COR-L47 (cell line): ENCODE data around the gene STARD9.
A peak's percentile ranks its signal among the peaks of the same experiment; 100 is the strongest.

Experiments
- DNase-seq: peaks from one replicate; lab custom pipeline; 2025; lab: John Stamatoyannopoulos, UW

The STARD9 gene

DNA sequence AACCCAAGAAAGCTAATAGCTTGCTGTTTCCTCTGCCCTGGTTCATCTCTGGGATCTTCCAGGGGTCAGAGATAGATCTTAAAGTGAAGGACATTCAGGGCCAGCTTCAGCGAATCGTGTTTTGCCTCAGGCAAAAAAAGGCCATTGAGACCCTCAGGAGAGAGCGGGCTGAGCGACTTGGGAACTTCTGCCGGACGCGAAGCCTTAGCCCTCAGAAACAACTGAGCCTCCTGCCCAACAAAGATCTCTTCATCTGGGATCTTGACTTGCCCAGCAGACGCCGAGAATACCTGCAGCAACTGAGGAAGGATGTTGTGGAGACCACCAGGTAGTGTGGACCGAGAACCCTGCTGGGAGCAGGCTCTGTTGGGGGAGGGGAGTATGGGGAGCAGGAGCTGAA, 119.0 kb downstream of the STARD9 start:
- no peak for DNase-seq

- DNase-seq, result no peak
Observed at GRCh38 chr15:42695527-42696071, 120.2 kb downstream of the STARD9 start.

DNA sequence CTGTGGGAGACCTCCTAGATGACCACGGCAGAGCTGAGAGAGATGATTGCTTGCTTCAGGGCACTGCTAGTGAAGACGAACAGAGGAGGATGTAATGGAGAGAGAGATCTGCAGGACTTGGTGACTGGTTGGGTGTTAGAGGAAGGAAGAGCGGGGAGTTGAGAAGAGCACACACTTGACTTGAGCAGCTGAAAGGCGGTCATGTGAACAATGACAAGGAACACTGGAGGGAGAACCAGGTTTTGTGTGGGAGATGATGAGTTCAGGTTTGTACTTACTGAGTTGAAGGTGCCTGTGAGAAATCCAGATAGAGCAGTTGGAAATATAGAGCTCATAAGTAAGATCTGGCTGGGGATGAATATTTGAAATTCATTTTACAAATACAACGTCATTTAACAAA, 121.2 kb downstream of the STARD9 start:
- no peak for DNase-seq

DNA sequence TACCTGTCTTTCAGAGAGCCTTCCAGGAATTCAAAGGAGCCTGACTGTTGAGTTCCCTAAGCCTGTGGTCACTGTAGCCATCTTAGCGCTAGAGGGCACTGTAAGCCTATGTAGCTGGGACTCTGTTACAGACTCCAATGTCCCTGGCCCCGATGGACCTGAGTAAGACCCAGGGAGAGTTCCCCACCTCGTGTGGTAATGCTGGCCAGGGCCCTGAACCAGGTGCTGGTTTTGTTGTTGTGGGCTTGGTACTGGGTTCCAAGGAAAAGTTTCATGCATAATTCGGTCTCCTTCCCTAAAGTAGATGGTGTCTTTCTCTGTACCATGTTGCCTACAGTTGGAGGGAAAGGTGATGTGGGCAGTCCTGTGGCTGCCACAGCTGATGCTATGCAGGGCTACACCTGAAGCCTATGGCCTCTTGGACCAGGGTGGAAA, 129.1 kb downstream of the STARD9 start:
- peak; percentile 69 for DNase-seq

DNA sequence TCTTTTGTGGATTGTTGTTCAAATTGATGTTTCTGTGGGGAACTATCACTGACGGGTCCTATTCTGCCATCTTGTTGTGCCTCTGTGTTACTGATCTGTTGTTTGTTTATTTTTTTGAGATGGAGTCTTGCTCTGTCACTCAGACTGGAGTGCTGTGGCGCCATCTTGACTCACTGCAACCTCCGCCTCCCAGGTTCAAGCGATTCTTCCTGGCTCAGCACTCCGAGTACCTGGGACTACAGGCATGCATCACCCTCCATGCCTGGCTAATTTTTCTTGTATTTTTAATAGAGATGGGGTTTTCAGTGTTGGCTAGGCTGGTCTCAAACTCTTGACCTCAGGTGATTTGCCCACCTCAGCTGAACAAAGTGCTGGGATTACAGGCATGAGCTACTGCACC, 129.9 kb downstream of the STARD9 start:
- DNase-seq, result no peak

DNA sequence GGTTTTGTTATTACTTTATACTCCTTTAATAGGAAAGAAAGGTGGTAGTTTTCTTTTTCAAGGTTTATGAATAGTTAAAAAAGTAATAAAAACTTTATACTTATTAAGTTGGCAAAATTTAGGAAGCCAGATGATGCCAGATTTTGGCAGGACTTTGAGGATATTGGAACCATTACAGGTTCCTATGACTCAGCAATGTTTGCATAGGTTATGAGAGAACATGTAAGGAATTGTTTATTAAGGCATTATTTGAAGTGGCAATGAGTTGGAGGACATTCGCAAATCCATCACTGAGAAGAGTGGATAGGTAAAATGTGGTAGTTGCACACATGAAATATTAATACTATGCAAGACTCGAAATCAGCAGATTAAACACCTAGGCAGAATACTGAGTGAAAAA, 131.7 kb downstream of the STARD9 start:
- DNase-seq, result no peak

DNA sequence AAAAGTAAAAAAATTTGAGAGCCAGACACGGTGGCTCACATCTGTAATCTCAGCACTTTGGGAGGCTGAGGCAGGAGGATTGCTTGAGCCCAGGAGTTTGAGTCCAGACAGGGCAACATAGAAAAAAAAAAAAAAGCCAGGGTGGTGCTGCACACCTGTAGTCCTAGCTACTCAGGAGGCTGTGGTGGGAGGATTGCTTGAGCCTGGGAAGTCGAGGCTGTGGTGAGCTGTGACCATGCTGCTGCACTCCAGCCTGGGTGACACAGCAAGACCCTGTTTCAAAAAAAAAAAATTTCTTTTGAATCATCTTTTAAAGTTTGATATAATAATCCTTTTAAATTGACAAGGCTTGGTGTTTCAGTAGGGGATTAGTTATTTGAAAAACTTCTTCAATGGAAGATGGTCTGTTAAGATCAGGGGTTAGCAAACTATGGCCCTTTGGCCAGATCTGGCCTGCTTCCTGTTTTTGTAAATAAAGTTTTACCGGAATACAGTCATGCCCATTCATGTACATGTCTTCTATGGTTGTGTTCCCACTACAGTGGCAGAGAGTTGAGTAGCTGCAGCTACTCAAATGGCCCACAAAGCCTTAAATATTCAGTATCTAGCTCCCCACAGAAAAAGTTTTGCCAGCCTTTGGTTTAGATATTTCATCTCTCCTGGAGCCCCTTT, 132.6 kb downstream of the STARD9 start:
- DNase-seq, result no peak

DNA sequence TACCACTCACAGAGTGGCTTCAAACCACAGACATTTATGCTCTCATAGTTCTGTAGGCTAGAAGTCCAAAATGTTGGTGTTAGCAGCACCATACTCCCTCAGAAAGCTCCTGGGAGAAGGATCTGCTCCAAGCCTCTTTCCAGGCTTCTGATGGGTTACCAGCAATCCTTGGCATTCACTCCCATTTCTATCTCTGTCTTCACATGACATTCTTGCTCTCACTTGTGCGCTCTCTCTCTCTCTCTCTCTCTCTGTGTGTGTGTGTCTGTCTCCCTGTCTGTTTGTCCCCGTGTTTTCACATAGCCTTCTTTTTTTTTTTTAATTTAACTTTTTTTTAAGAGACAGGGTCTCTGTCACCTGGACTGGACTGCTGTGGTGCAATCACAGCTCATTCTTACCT, 135.3 kb downstream of the STARD9 start:
- no peak for DNase-seq

- DNase-seq, result no peak
Observed at GRCh38 chr15:42711746-42712145, 136.3 kb downstream of the STARD9 start.

GRCh38 chr15:42712584-42712983, 137.2 kb downstream of the STARD9 start:
- no peak for DNase-seq

DNA sequence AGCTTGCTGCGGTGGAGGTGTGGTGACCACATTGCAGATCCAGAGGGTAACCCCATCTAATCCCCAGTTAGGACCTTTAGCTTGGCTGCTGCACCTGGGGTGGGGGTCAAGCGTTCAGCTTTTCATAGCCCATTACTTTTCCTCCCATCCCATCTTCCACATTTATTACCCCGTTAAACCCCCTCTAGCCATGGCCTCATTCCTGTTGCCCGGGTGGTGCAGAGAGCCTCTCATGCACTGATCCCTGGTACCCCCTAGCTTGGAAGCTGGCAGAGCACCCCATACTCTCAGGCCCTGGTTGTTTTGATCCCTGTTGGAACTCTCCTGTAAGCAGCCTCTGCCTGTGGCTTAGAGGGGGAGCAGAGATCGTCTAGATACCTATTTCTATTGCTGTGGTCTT, 140.7 kb downstream of the STARD9 start:
- no peak for DNase-seq

GRCh38 chr15:42716626-42717025, 141.2 kb downstream of the STARD9 start:
- no peak for DNase-seq

GRCh38 chr15:42719043-42719442, 143.6 kb downstream of the STARD9 start:
- no peak for DNase-seq

GRCh38 chr15:42720071-42720470, 144.7 kb downstream of the STARD9 start:
- DNase-seq, result no peak

DNA sequence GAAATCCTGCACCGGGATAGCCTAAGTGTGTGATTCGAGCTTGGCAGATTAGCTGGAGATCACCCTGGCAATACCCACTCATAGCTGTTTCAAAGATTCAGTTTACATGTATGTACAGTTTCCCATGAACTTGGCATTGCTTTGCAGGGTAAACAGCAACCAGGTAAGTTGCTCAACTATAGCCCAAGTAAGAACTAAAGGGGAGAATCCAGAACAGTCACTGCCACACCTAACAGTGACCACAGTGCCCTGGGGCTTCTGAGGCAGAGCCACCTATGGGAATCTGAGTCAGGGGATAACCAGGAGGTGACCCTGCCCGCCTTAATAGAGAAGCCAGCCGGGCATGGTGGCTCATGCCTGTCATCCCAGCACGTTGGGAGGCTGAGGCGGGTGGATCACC, 145.6 kb downstream of the STARD9 start:
- no peak for DNase-seq

DNA sequence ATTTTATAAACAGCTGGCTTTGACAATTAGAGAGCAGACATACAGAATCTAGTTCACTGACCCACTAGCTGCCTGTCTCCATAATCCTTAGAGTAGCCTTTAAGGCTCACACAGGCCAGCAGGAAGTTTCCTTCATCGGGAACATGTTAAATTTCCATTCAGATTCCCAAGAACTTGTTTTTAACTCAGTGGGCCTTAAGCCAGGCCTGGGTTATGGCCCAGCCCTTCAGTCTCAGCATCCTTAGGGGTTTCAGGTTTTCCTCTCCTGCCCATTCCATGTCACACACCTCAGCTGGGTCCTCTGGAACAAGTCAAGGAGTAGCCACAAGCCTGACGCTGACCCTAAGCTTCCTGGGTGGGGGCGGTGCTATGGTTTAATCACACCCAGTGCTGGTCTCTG, 146.5 kb downstream of the STARD9 start:
- no peak for DNase-seq

DNA sequence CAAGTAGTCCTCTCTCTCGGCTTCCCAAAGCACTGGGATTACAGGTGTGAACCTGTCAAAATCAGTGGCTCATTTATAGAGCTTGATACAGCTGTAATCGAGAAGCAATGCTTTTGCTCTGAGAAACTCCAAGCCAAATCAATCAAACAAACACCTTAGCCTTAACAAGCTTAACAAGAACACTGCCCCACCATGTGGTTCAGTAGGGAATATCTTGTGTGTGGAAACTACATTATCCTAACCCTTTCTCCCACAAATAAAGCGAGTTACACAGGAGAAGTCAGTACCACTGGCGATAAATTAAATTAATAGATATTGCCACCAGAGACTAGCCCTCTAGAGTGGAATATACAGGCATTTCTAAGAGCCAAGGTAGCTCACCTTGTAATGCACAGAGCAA, 147.7 kb downstream of the STARD9 start:
- no peak for DNase-seq

DNA sequence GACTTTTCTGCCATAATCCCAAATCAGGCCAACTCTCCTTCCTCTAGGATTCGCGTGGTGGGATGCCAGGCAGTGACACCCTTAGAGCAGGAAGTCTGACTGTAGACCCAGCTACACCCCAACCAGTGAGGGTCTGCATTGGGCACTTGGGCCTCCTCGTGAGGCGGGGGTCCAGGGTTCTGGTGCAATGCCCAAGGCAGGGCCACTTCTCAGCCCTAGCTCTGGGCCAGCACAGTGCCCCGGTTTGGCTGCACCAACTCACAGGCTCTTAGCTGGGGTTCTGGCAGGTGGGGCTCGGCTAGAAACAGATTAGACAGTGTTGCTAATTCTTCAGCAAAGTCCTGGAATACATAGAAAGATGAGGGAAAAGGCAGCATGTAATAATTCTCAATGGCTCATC, 148.9 kb downstream of the STARD9 start:
- DNase-seq, result no peak

DNA sequence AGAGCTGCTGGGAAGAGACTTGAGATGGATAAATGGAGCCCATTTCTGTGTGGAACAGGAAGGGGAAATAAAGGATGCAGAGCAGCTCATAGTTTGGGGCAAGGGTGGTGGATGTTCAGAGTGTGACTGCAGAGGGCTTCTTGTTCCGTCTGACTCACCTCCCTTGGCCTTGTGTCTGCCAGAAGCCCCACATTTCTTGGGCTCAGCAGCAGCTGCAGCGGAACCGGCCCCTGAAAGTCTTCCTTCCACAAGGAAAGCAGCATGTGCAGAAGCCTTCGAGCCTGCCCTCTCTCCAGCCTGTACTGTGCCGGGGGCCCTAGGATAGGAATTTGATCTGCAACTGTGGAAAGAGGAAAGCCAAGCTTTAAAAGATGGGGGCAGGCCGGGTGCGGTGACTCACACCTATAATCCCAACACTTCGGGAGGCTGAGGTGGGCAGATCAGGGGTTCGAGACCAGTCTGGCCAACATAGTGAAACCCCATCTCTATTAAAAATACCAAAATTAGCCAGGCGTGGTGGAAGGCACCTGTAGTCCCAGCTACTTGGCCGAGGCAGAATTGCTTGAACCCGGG, 150.0 kb downstream of the STARD9 start:
- no peak for DNase-seq

GRCh38 chr15:42726114-42726513, 150.7 kb downstream of the STARD9 start:
- DNase-seq, result peak; percentile 60

- no peak for DNase-seq
Observed at GRCh38 chr15:42727750-42728381, 152.5 kb downstream of the STARD9 start.

GRCh38 chr15:42728560-42728959, 153.2 kb downstream of the STARD9 start:
- no peak for DNase-seq

DNA sequence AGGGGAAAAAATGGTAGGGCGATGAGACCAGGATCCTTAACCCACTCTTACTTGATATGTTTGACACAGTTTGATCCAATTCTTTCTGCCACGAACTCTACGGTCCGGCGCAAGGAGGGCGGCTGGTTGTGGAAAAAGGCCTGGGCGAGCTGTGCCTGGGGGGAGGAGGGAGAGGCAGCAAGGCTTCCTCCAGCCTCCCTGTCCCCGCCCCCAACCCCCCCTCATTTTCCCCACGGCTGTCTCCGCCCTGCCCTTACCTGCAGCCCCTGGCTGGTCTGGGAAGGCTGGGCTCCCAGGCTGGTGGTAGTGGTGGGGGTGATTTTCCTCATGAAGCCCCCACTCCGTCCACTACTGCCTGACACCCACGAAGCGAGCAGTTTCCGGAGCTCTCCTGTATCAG, 153.6 kb downstream of the STARD9 start:
- no peak for DNase-seq
